OCI-LY1 (cell line): ENCODE results near the gene CACHD1.

Experiments
- CTCF ChIP-seq: fragments of 200-600 bp; sonication (generic), shearing (Covaris generic); IDR thresholded peaks from 2 replicates; pipeline ENCODE4 v1.5.1; 2017; ENCODE audit warnings: mild to moderate bottlenecking, antibody characterized with exemption, low read length, moderate library complexity, mixed read lengths
- EZH2 ChIP-seq: fragments of 200-600 bp; sonication (generic), shearing (Covaris generic); IDR thresholded peaks from 2 replicates; pipeline ENCODE4 v1.8.0; 2017; ENCODE audit warnings: borderline replicate concordance, mixed run types, mild to moderate bottlenecking, antibody characterized with exemption, low read length, moderate library complexity, mixed read lengths

DNA sequence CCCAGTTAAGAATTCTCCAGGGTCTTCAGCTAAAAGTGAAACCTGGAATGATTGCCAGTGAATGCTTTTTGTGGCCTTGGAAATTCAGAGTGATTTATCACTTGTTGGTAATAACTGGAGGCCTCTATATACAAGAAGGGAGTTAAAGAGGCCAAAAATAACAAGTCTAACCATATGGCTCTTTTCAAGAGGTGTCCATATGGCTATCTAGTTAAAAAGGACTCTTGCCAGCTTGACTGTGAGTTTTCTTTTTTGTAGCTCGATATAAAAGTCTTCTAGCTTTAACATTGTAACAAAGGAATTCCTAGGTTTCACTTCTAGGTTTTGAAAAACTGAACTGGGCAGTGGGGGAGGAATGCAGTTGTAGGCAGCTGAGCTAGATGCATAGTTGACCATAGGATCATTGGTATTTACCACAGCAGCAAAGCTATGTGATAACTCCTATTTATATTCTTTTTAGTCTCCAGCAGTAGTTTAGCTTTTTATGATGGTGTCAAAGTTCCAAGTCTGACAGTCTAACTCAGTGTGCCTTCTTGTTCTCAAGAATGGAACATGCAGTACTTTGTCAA lies 44.4 kb downstream of the CACHD1 start:
- TF ChIP-seq CTCF, result no peak
- TF ChIP-seq EZH2, result no peak
